ENCODE data around the gene ADAMTS8. TPM values are rescaled to one million over a fixed set of nuclear protein-coding genes. Genes with fewer than 3 reads are reported as not detected.

ADAMTS8 gene
- total and polyA plus RNA-seq, 2 donors (not counting 3 experiments of a cell fraction or from before 2014, with no cell fraction given): not detected

GRCh38 chr11:130379276-130379675 is 49.1 kb downstream of the ADAMTS8 start:
- Histone ChIP-seq H3K4me3 (replicated peaks in 1 of 3; ENCODE audit: insufficient read depth in 1 of 3, low read depth in 1 of 3, low read length in 3 of 3) (no peak overlapping the region), H4K20me1 (replicated peaks; ENCODE audit: control insufficient read depth, extremely low read depth, insufficient read depth, low read length) (no peaks in the 10 kb centered on the region), H3K4me1 (ENCODE audit: control insufficient read depth, extremely low read depth, insufficient read depth, low read length) (no peaks in the 10 kb centered on the region), H3K27me3 (ENCODE audit: control insufficient read depth in 2 of 2, insufficient read depth in 2 of 2, low read length in 2 of 2) (no peaks in the 10 kb centered on the region), H3K79me2 (ENCODE audit: control insufficient read depth, insufficient read depth, low read length) (no peaks in the 10 kb centered on the region), H3K9me1 (replicated peaks; ENCODE audit: control insufficient read depth, extremely low read depth, insufficient read depth, low read length) (no peaks in the 10 kb centered on the region), H3K9me3 (replicated peaks; ENCODE audit: control insufficient read depth, insufficient read depth, low read length) (no peaks in the 10 kb centered on the region), H3K36me3 (ENCODE audit: control insufficient read depth in 2 of 2, extremely low read depth in 1 of 2, insufficient read depth in 2 of 2, low read length in 2 of 2) (no peaks in the 10 kb centered on the region), H3K4me2 (ENCODE audit: insufficient read depth, low read length) (no peak overlapping the region), H2AFZ (ENCODE audit: low read depth, low read length) (no peak overlapping the region), H3K9ac (replicated peaks; ENCODE audit: extremely low read depth, insufficient read depth, low read length) (no peak overlapping the region), H3K27ac (ENCODE audit: insufficient read depth, low read depth, low read length) (no peak overlapping the region)
- dilution Hi-C loops (cut with MboI; ENCODE audit: extremely low pct_ligation_motif_present, low sequenced_read_pairs): no loop called here
- intact Hi-C loops (cut with micrococcal nuclease): no loop called here
- no peak for TF ChIP-seq MYC (IDR thresholded peaks at IDR 0.05; ENCODE audit: low read depth, low read length)
- no peak for TF ChIP-seq FOS (IDR thresholded peaks at IDR 0.05; ENCODE audit: borderline replicate concordance, insufficient read depth, low read length)
- no peak for TF ChIP-seq GATA2 (IDR thresholded peaks at IDR 0.05; ENCODE audit: insufficient read depth, insufficient read length, low read depth, low read length)
- TF ChIP-seq POLR2A (IDR thresholded peaks at IDR 0.05; ENCODE audit: low read depth, low read length): no peak
- CTCF ChIA-PET: no interaction called here
- POLR2A ChIA-PET: interaction anchor here (0.5 kb wide), 1 partner anchor 14 kb away, joined by 4 read pairs; no protein-coding TSS in a partner anchor
- BruUV-seq (replicated peaks): no TSS peak
- FAIRE-seq: no peak
- no peak for DNase-seq (ENCODE audit: low read depth, low spot score)

- no TSS peak for BruUV-seq (replicated peaks)
- Histone ChIP-seq H3K27ac (ENCODE audit: insufficient read depth, low read depth, low read length) (no peak overlapping the region), H3K9me3 (replicated peaks; ENCODE audit: control insufficient read depth, insufficient read depth, low read length) (no peaks in the 10 kb centered on the region), H3K4me3 (replicated peaks in 1 of 3; ENCODE audit: insufficient read depth in 1 of 3, low read depth in 1 of 3, low read length in 3 of 3) (no peak overlapping the region), H2AFZ (ENCODE audit: low read depth, low read length) (no peak overlapping the region), H3K27me3 (ENCODE audit: control insufficient read depth in 2 of 2, insufficient read depth in 2 of 2, low read length in 2 of 2) (no peaks in the 10 kb centered on the region), H3K79me2 (ENCODE audit: control insufficient read depth, insufficient read depth, low read length) (no peaks in the 10 kb centered on the region), H4K20me1 (replicated peaks; ENCODE audit: control insufficient read depth, extremely low read depth, insufficient read depth, low read length) (no peaks in the 10 kb centered on the region), H3K4me1 (ENCODE audit: control insufficient read depth, extremely low read depth, insufficient read depth, low read length) (no peaks in the 10 kb centered on the region), H3K4me2 (ENCODE audit: insufficient read depth, low read length) (no peak overlapping the region), H3K36me3 (ENCODE audit: control insufficient read depth in 2 of 2, extremely low read depth in 1 of 2, insufficient read depth in 2 of 2, low read length in 2 of 2) (no peaks in the 10 kb centered on the region), H3K9me1 (replicated peaks; ENCODE audit: control insufficient read depth, extremely low read depth, insufficient read depth, low read length) (no peaks in the 10 kb centered on the region), H3K9ac (replicated peaks; ENCODE audit: extremely low read depth, insufficient read depth, low read length) (no peak overlapping the region)
- DNase-seq (ENCODE audit: low read depth, low spot score): no peak
- TF ChIP-seq POLR2A (IDR thresholded peaks at IDR 0.05; ENCODE audit: low read depth, low read length) (no peak), MAX (IDR thresholded peaks at IDR 0.05; ENCODE audit: insufficient read depth, insufficient read length) (no peak), JUN (IDR thresholded peaks at IDR 0.05; ENCODE audit: borderline replicate concordance, insufficient read depth, insufficient read length, low read depth) (no peak), FOS (IDR thresholded peaks at IDR 0.05; ENCODE audit: borderline replicate concordance, insufficient read depth, low read length) (no peak), CTCF (IDR thresholded peaks at IDR 0.05; ENCODE audit: extremely low read depth in 1 of 2, insufficient read depth in 1 of 2, low read depth in 1 of 2, low read length in 2 of 2) (no peak)
- FAIRE-seq: no peak
- intact Hi-C loops (cut with micrococcal nuclease): loop anchor here (1.0 kb wide), 1 partner anchor 158 kb away; no protein-coding TSS in a partner anchor
- ChIA-PET POLR2A (no interaction called here), CTCF (interaction anchor here (0.8 to 1.3 kb wide), 2 partner anchors 155 to 158 kb away, joined by 3 to 8 read pairs; no protein-coding TSS in a partner anchor)
- dilution Hi-C loops (cut with MboI; ENCODE audit: extremely low pct_ligation_motif_present, low sequenced_read_pairs): no loop called here
Observed at GRCh38 chr11:130370845-130371590, 57.4 kb downstream of the ADAMTS8 start.

Measured in endothelial cell of umbilical vein (primary cell).